ENCODE data around the gene PAK1IP1.
"Not testable (repeated sequence)": the region's sequence is repeated elsewhere in the genome, so short reads cannot be mapped to it uniquely, and the experiment has no call there.

The PAK1IP1 gene

GRCh38 chr6:10694302-10695085 lies at the start of gene PAK1IP1, which contains the start of gene C6orf52:
PAK1IP1 (plus strand) TSS chr6:10694972; CDS start chr6:10694986, 14 bp downstream.
C6orf52 (minus strand) TSS chr6:10694616; CDS start chr6:10687550, 7,066 bp downstream.
- peak within 1 kb of the TSS; percentile 100 for H3K27ac Mint-ChIP-seq
- peak within 1 kb of the TSS; percentile 97 for H3K4me3 Mint-ChIP-seq
- H3K36me3 Mint-ChIP-seq (ENCODE audit: low read depth), result peaks cover 63% of the 10 kb centered on the region
- H3K27me3 Mint-ChIP-seq, result no peaks in the 10 kb centered on the region
- DNase-seq, result peak; percentile 93
- H3K4me1 Mint-ChIP-seq (ENCODE audit: low read depth), result peaks cover 39% of the 10 kb centered on the region
- no peaks in the 10 kb centered on the region for H3K9me3 Mint-ChIP-seq

GRCh38 chr6:10655508-10656055 lies 39.2 kb upstream of the PAK1IP1 start:
- Mint-ChIP-seq H3K4me1 (ENCODE audit: low read depth) (peaks cover 12% of the 10 kb centered on the region), H3K4me3 (peak overlapping the region; percentile 0), H3K27ac (no peak overlapping the region), H3K9me3 (no peaks in the 10 kb centered on the region), H3K36me3 (ENCODE audit: low read depth) (no peaks in the 10 kb centered on the region), H3K27me3 (peaks cover 30% of the 10 kb centered on the region)
- DNase-seq, result no peak

GRCh38 chr6:10658910-10659698 lies 35.7 kb upstream of the PAK1IP1 start:
- no peak for DNase-seq
- Mint-ChIP-seq H3K27me3 (peaks cover 23% of the 10 kb centered on the region), H3K36me3 (ENCODE audit: low read depth) (no peaks in the 10 kb centered on the region), H3K9me3 (peaks cover under 1% of the 10 kb centered on the region), H3K27ac (no peak overlapping the region), H3K4me3 (peak overlapping the region; percentile 38), H3K4me1 (ENCODE audit: low read depth) (peaks cover 12% of the 10 kb centered on the region)

- Mint-ChIP-seq H3K27me3 (peaks cover 26% of the 10 kb centered on the region), H3K27ac (no peak overlapping the region), H3K9me3 (peaks cover 4% of the 10 kb centered on the region), H3K4me3 (peak overlapping the region; percentile 33), H3K4me1 (ENCODE audit: low read depth) (peaks cover 12% of the 10 kb centered on the region), H3K36me3 (ENCODE audit: low read depth) (no peaks in the 10 kb centered on the region)
- DNase-seq, result no peak
These were observed 34.9 kb upstream of the PAK1IP1 start for GRCh38 chr6:10659699-10660348.

GRCh38 chr6:10660431-10661191 lies 34.2 kb upstream of the PAK1IP1 start:
- H3K4me3 Mint-ChIP-seq, result peak overlapping the region; percentile 20
- peaks cover 21% of the 10 kb centered on the region for H3K27me3 Mint-ChIP-seq
- not testable (repeated sequence) for H3K27ac Mint-ChIP-seq; DNase-seq; H3K9me3 Mint-ChIP-seq; H3K4me1 Mint-ChIP-seq (ENCODE audit: low read depth); H3K36me3 Mint-ChIP-seq (ENCODE audit: low read depth)

- Mint-ChIP-seq H3K4me1 (ENCODE audit: low read depth) (no peaks in the 10 kb centered on the region), H3K4me3 (no peak overlapping the region), H3K27me3 (peaks cover 19% of the 10 kb centered on the region), H3K36me3 (ENCODE audit: low read depth) (no peaks in the 10 kb centered on the region), H3K9me3 (peaks cover 4% of the 10 kb centered on the region), H3K27ac (no peak overlapping the region)
- no peak for DNase-seq
These were observed 32.6 kb upstream of the PAK1IP1 start for GRCh38 chr6:10662207-10662606.

GRCh38 chr6:10662742-10663141 lies 32.0 kb upstream of the PAK1IP1 start:
- DNase-seq, result no peak
- H3K9me3 Mint-ChIP-seq, result peaks cover 4% of the 10 kb centered on the region
- H3K4me3 Mint-ChIP-seq, result no peak overlapping the region
- H3K4me1 Mint-ChIP-seq (ENCODE audit: low read depth), result no peaks in the 10 kb centered on the region
- peaks cover 22% of the 10 kb centered on the region for H3K27me3 Mint-ChIP-seq
- H3K27ac Mint-ChIP-seq, result no peak overlapping the region
- H3K36me3 Mint-ChIP-seq (ENCODE audit: low read depth), result no peaks in the 10 kb centered on the region

GRCh38 chr6:10665595-10665994 lies 29.2 kb upstream of the PAK1IP1 start:
- H3K4me1 Mint-ChIP-seq (ENCODE audit: low read depth); DNase-seq; H3K27ac Mint-ChIP-seq; H3K9me3 Mint-ChIP-seq; H3K4me3 Mint-ChIP-seq; H3K36me3 Mint-ChIP-seq (ENCODE audit: low read depth): not testable (repeated sequence)
- peaks cover 33% of the 10 kb centered on the region for H3K27me3 Mint-ChIP-seq

GRCh38 chr6:10668126-10668917 lies 26.4 kb upstream of the PAK1IP1 start:
- Mint-ChIP-seq H3K27ac (no peak overlapping the region), H3K4me3 (no peak overlapping the region), H3K27me3 (peaks cover 33% of the 10 kb centered on the region), H3K9me3 (peaks cover 4% of the 10 kb centered on the region), H3K36me3 (ENCODE audit: low read depth) (no peaks in the 10 kb centered on the region), H3K4me1 (ENCODE audit: low read depth) (no peaks in the 10 kb centered on the region)
- DNase-seq, result no peak

GRCh38 chr6:10676403-10676802 lies 18.4 kb upstream of the PAK1IP1 start:
- Mint-ChIP-seq H3K4me1 (ENCODE audit: low read depth) (peaks cover 2% of the 10 kb centered on the region), H3K9me3 (no peaks in the 10 kb centered on the region), H3K4me3 (no peak overlapping the region), H3K36me3 (ENCODE audit: low read depth) (no peaks in the 10 kb centered on the region), H3K27ac (no peak overlapping the region), H3K27me3 (no peaks in the 10 kb centered on the region)
- DNase-seq, result no peak

- Mint-ChIP-seq H3K4me1 (ENCODE audit: low read depth) (peaks cover 13% of the 10 kb centered on the region), H3K4me3 (no peak overlapping the region), H3K27ac (no peak overlapping the region), H3K36me3 (ENCODE audit: low read depth) (no peaks in the 10 kb centered on the region), H3K27me3 (no peaks in the 10 kb centered on the region), H3K9me3 (no peaks in the 10 kb centered on the region)
- no peak for DNase-seq
These were observed 16.3 kb upstream of the PAK1IP1 start for GRCh38 chr6:10678456-10678855.

- Mint-ChIP-seq H3K27me3 (peaks cover 4% of the 10 kb centered on the region), H3K4me1 (ENCODE audit: low read depth) (peaks cover 38% of the 10 kb centered on the region), H3K4me3 (no peak overlapping the region), H3K36me3 (ENCODE audit: low read depth) (no peaks in the 10 kb centered on the region), H3K27ac (no peak overlapping the region), H3K9me3 (no peaks in the 10 kb centered on the region)
- DNase-seq, result no peak
These were observed 13.0 kb upstream of the PAK1IP1 start for GRCh38 chr6:10681795-10682194.

GRCh38 chr6:10682355-10682988 lies 12.3 kb upstream of the PAK1IP1 start:
- peaks cover 11% of the 10 kb centered on the region for H3K27me3 Mint-ChIP-seq
- peaks cover 38% of the 10 kb centered on the region for H3K4me1 Mint-ChIP-seq (ENCODE audit: low read depth)
- no peaks in the 10 kb centered on the region for H3K36me3 Mint-ChIP-seq (ENCODE audit: low read depth)
- no peak for DNase-seq
- H3K4me3 Mint-ChIP-seq, result no peak overlapping the region
- no peaks in the 10 kb centered on the region for H3K9me3 Mint-ChIP-seq
- H3K27ac Mint-ChIP-seq, result peak overlapping the region; percentile 30

All from activated T-cell treated with anti-CD3 and anti-CD28 coated beads, Interleukin-2, amount 50 U/mL, for 24 hours (primary cell).